SK-N-MC (cell line): ENCODE data around the gene CNRIP1.
A peak's percentile ranks its signal among the peaks of the same experiment; 100 is the strongest.

Experiments used
- DNase-seq: peaks from one replicate; pipeline ENCODE4 v3.0.0-alpha.2; 2011; ENCODE audit warnings: low read depth, low spot score
- H3K27ac ChIP-seq: fragments of 200-600 bp; sonication (generic); 2 replicates; pipeline ENCODE4 v1.5.1; 2016; ENCODE audit warnings: mixed run types
- H3K36me3 ChIP-seq: fragments of 200-600 bp; sonication (generic); 2 replicates; pipeline ENCODE4 v1.6.1; 2017; ENCODE audit warnings: antibody characterized with exemption, low read length, mixed read lengths; ENCODE audit not compliant: insufficient read depth
- H3K4me3 ChIP-seq: fragments of 200-600 bp; sonication (generic); 2 replicates; pipeline ENCODE4 v1.5.1; 2016
- H3K9ac ChIP-seq: fragments of 200-600 bp; sonication (generic); 2 replicates; pipeline ENCODE4 v1.8.0; 2017; ENCODE audit warnings: mixed run types, mixed read lengths; ENCODE audit not compliant: insufficient read length
- H3K9me3 ChIP-seq: fragments of 200-600 bp; sonication (generic); 2 replicates; pipeline ENCODE4 v1.6.1; 2017; ENCODE audit warnings: low read depth, mild to moderate bottlenecking, antibody characterized with exemption, low read length, moderate library complexity, mixed read lengths
- EZH2 ChIP-seq: fragments of 200-600 bp; sonication (generic); IDR thresholded peaks from one replicate; pipeline ENCODE4 v1.6.1; 2017; ENCODE audit warnings: antibody characterized with exemption
- FOXP2 ChIP-seq: optimal IDR thresholded peaks from 2 replicates; pipeline ENCODE3; 2011; ENCODE audit warnings: mild to moderate bottlenecking, moderate library complexity; ENCODE audit not compliant: insufficient read depth; ENCODE audit errors: extremely low read length, control extremely low read depth
- POLR2AphosphoS5 ChIP-seq: IDR thresholded peaks from 2 replicates; pipeline ENCODE4 v1.6.1; 2012; ENCODE audit warnings: mild to moderate bottlenecking, low read depth, low read length, borderline replicate concordance

The CNRIP1 gene

GRCh38 chr2:68252400-68253218 lies 67.1 kb downstream of the CNRIP1 start, which contains the start of gene PPP3R1:
Gene PPP3R1, minus strand, starts transcription at chr2:68252532. Its CDS starts 405 bp downstream, at chr2:68252127.
- Histone ChIP-seq H3K27ac (peak within 1 kb of the TSS; percentile 81), H3K4me3 (peak within 1 kb of the TSS; percentile 95), H3K9ac (peak within 1 kb of the TSS; percentile 86), H3K9me3 (no peaks in the 10 kb centered on the region), H3K36me3 (peaks cover 8% of the 10 kb centered on the region)
- TF ChIP-seq POLR2AphosphoS5: peak; percentile 96
- peak; percentile 79 for TF ChIP-seq FOXP2
- TF ChIP-seq EZH2: no peak
- DNase-seq: no peak

GRCh38 chr2:68251855-68252399 lies 67.8 kb downstream of the CNRIP1 start:
- DNase-seq: no peak
- H3K27ac ChIP-seq: peak overlapping the region; percentile 81; the same call in 1 of the 2 replicates
- H3K4me3 ChIP-seq: peak overlapping the region; percentile 95
- H3K9me3 ChIP-seq: no peaks in the 10 kb centered on the region
- TF ChIP-seq POLR2AphosphoS5 (no peak), EZH2 (no peak), FOXP2 (no peak)
- H3K36me3 ChIP-seq: peaks cover 8% of the 10 kb centered on the region
- peak overlapping the region; percentile 75 for H3K9ac ChIP-seq

GRCh38 chr2:68251187-68251854 lies 68.4 kb downstream of the CNRIP1 start:
- H3K27ac ChIP-seq: peak overlapping the region; percentile 81
- TF ChIP-seq EZH2 (no peak), FOXP2 (no peak), POLR2AphosphoS5 (0 out of 2 replicates have a peak, but pooled peaks have one; percentile 11)
- no peak for DNase-seq

GRCh38 chr2:68250652-68251186 lies 69.0 kb downstream of the CNRIP1 start:
- Histone ChIP-seq H3K9ac (peak overlapping the region; percentile 75), H3K9me3 (no peaks in the 10 kb centered on the region), H3K4me3 (peak overlapping the region; percentile 95), H3K36me3 (peaks cover 8% of the 10 kb centered on the region), H3K27ac (peak overlapping the region; percentile 81)
- no peak for DNase-seq
- TF ChIP-seq POLR2AphosphoS5 (no peak), EZH2 (no peak), FOXP2 (no peak)

More at GRCh38 chr2:68251187-68251854, 68.4 kb downstream of the CNRIP1 start:
- H3K36me3 ChIP-seq: peaks cover 8% of the 10 kb centered on the region
- no peaks in the 10 kb centered on the region for H3K9me3 ChIP-seq
- H3K4me3 ChIP-seq: peak overlapping the region; percentile 95
- H3K9ac ChIP-seq: peak overlapping the region; percentile 75

DNA sequence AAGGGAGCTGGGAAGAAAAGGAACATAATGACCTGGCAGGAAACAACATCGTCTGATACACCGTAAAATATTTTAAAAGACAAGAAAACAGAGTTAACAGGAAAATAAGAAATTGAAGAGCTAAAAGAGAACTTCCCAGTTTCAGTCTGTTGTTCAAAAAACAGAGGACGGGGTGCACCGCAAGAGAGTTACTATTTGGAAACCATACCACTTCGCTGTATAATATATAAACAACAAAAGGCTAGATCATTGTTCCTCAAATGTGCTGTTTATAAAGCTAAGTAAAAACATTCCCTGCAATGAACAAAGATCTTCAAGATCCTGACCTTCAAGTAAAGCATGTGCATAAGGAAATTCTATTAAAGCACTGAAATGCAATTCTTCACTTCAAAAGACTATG lies 69.6 kb downstream of the CNRIP1 start:
- peak overlapping the region; percentile 75 for H3K9ac ChIP-seq
- no peak for DNase-seq
- TF ChIP-seq EZH2: no peak
- no peak for TF ChIP-seq POLR2AphosphoS5
- TF ChIP-seq FOXP2: no peak
- no peak overlapping the region for H3K27ac ChIP-seq
- no peaks in the 10 kb centered on the region for H3K9me3 ChIP-seq
- peaks cover 8% of the 10 kb centered on the region for H3K36me3 ChIP-seq
- peak overlapping the region; percentile 95 for H3K4me3 ChIP-seq

- H3K9ac ChIP-seq: no peak overlapping the region
- TF ChIP-seq FOXP2: no peak
- no peak for TF ChIP-seq EZH2
- no peak for TF ChIP-seq POLR2AphosphoS5
- H3K36me3 ChIP-seq: peaks cover 8% of the 10 kb centered on the region
- H3K9me3 ChIP-seq: no peaks in the 10 kb centered on the region
- H3K4me3 ChIP-seq: no peak overlapping the region
- no peak for DNase-seq
- no peak overlapping the region for H3K27ac ChIP-seq
Measured at GRCh38 chr2:68248806-68249205, 70.9 kb downstream of the CNRIP1 start.

DNA sequence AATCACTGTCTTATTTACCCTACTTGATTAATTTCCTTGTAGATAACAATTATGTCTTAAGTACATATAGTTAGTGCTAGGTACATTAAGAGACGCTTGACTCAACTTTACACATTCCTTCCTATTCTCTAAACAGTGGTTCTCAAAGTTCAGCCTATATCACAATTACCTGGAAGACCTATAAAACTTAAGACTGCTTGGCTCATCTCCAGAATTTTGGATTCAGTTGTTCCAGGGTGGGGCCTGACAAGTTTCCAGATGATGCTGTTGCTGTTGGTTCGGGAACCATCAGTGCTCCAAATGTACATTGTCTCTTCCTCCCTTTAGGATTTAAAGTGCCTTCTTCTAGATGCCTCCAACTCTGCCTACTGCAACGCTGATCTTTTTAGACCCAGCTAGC lies 71.4 kb downstream of the CNRIP1 start:
- TF ChIP-seq FOXP2 (no peak), POLR2AphosphoS5 (no peak), EZH2 (no peak)
- Histone ChIP-seq H3K27ac (no peak overlapping the region), H3K9ac (no peak overlapping the region), H3K4me3 (no peak overlapping the region), H3K9me3 (no peaks in the 10 kb centered on the region), H3K36me3 (peaks cover 8% of the 10 kb centered on the region)
- no peak for DNase-seq

DNA sequence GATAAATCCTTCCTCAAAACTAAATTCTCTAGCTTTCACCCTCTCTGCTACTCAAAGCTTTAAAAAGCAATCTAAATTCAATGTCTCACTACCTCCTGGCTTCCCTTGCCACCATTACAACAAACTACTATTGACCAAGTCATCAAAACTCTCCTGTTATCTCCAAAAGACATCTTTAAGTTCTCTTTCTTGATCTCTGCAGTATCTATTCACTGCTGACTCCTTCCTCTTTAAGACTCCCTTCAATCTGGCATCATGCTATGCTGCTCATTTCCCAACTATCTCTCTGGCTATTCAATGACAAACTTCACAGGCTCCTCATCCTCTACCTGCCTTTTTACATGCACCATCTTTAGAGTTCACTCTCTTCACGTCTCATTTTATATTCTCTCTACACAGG lies 73.4 kb downstream of the CNRIP1 start:
- H3K9me3 ChIP-seq: no peaks in the 10 kb centered on the region
- DNase-seq: no peak
- no peak overlapping the region for H3K27ac ChIP-seq
- H3K4me3 ChIP-seq: no peak overlapping the region
- peaks cover 20% of the 10 kb centered on the region for H3K36me3 ChIP-seq
- TF ChIP-seq EZH2 (no peak), FOXP2 (no peak), POLR2AphosphoS5 (no peak)
- H3K9ac ChIP-seq: no peak overlapping the region
